Keratinocyte (primary cell): ENCODE results near the gene PPP6R1. TPM values are rescaled to one million over a fixed set of nuclear protein-coding genes. Genes with fewer than 3 reads are reported as not detected.

Source experiments
- DNase-seq: peaks from one replicate; pipeline ENCODE4 v3.0.0-alpha.2; 2011; ENCODE audit warnings: low read depth, missing footprints, low spot score
- FAIRE-seq: peaks from 2 replicates; lab custom pipeline; 2011; peaks lifted over from hg19 to GRCh38; lab: Jason Lieb, UNC
- H2AFZ ChIP-seq: 2 replicates; pipeline ENCODE4 v1.6.0; 2012; ENCODE audit warnings: low read length, control low read depth, inconsistent platforms; ENCODE audit not compliant: control insufficient read depth
- H3K27ac ChIP-seq: 2 replicates; pipeline ENCODE4 v1.5.1; 2011; ENCODE audit warnings: low read length; ENCODE audit not compliant: control insufficient read depth, insufficient read depth
- H3K27me3 ChIP-seq: 3 replicates; pipeline ENCODE4 v1.6.0; 2011; ENCODE audit warnings: low read length; ENCODE audit not compliant: control insufficient read depth, insufficient read depth; ENCODE audit errors: extremely low read depth
- H3K36me3 ChIP-seq, 2 experiments: 2 replicates in 1 of 2; 3 replicates in 1 of 2; pipeline ENCODE4 v1.5.1; 2011; ENCODE audit warnings: low read length in 2 of 2, mild to moderate bottlenecking in 1 of 2; ENCODE audit not compliant: control insufficient read depth in 2 of 2, insufficient read depth in 2 of 2; ENCODE audit errors: extremely low read depth in 1 of 2
- H3K4me1 ChIP-seq: 3 replicates; pipeline ENCODE4 v1.5.1; 2011; ENCODE audit warnings: low read length; ENCODE audit not compliant: control insufficient read depth, insufficient read depth; ENCODE audit errors: extremely low read depth
- H3K4me2 ChIP-seq: 3 replicates; pipeline ENCODE4 v1.6.0; 2011; ENCODE audit warnings: low read depth, low read length; ENCODE audit not compliant: control insufficient read depth, insufficient read depth; ENCODE audit errors: extremely low read depth
- H3K4me3 ChIP-seq, 3 experiments: fragments of 200-600 bp in 1 of 3; sonication (generic) in 1 of 3; 2 replicates in 2 of 3; 3 replicates in 1 of 3; pipeline ENCODE4 v1.5.1; 2011 to 2016; ENCODE audit warnings: low read length in 3 of 3, mild to moderate bottlenecking in 3 of 3, control low read depth in 2 of 3, inconsistent platforms in 1 of 3, low read depth in 1 of 3, mixed read lengths in 1 of 3, mixed run types in 1 of 3, moderate library complexity in 1 of 3; ENCODE audit not compliant: control insufficient read depth in 2 of 3, insufficient read depth in 2 of 3; ENCODE audit errors: extremely low read depth in 1 of 3
- H3K79me2 ChIP-seq: 2 replicates; pipeline ENCODE4 v1.6.0; 2012; ENCODE audit warnings: low read length; ENCODE audit not compliant: control insufficient read depth, insufficient read depth
- H3K9ac ChIP-seq: 3 replicates; pipeline ENCODE4 v1.6.0; 2011; ENCODE audit warnings: low read length; ENCODE audit not compliant: control insufficient read depth, insufficient read depth; ENCODE audit errors: extremely low read depth
- H3K9me1 ChIP-seq: 3 replicates; pipeline ENCODE4 v1.6.0; 2011; ENCODE audit warnings: low read length; ENCODE audit not compliant: control insufficient read depth, insufficient read depth; ENCODE audit errors: extremely low read depth
- H3K9me3 ChIP-seq: 2 replicates; pipeline ENCODE4 v1.5.1; 2012; ENCODE audit warnings: low read depth, low read length; ENCODE audit not compliant: control insufficient read depth
- H4K20me1 ChIP-seq: 3 replicates; pipeline ENCODE4 v1.6.0; 2011; ENCODE audit warnings: low read length; ENCODE audit not compliant: control insufficient read depth, insufficient read depth; ENCODE audit errors: extremely low read depth
- CTCF ChIP-seq, 3 experiments: IDR thresholded peaks in 1 of 3; conservative IDR thresholded peaks in 1 of 3; optimal IDR thresholded peaks in 1 of 3; 2 replicates in 2 of 3; 3 replicates in 1 of 3; pipeline versions ENCODE3 to v1.5.1; 2011; ENCODE audit warnings: low read length in 3 of 3, mild to moderate bottlenecking in 3 of 3, moderate library complexity in 2 of 3, control low read depth in 1 of 3, inconsistent platforms in 1 of 3; ENCODE audit not compliant: insufficient read depth in 2 of 3; ENCODE audit errors: extremely low read depth in 1 of 3
- EZH2 ChIP-seq: IDR thresholded peaks from one replicate; pipeline ENCODE4 v1.6.1; 2012; ENCODE audit warnings: inconsistent platforms, mild to moderate bottlenecking, low read length, moderate library complexity
- dilution Hi-C: fragments of 300-500 bp; cut with MboI; formaldehyde crosslinking; loops from one replicate; pipeline ENCODE4 v1.7.0; 2020; ENCODE audit warnings: low sequenced_read_pairs; ENCODE audit not compliant: extremely low pct_ligation_motif_present
- polyA plus RNA-seq, 5 experiments: library from polyadenylated mRNA; depleted of rRNA in 3 of 5; stranded (reverse) in 3 of 5; stranded (forward) in 1 of 5; unstranded in 1 of 5; fragments of >200 nt; gene quantifications; 1 replicate in 1 of 5; 2 replicates in 3 of 5; 3 replicates in 1 of 5; pipeline versions ENCODE4 v1.2.1 to v1.2.3, GENCODE V29; 2011 to 2012; ENCODE audit warnings: missing spikeins in 2 of 5, low read depth in 1 of 5, low replicate concordance in 1 of 5

The PPP6R1 gene
- polyA plus RNA-seq, 1 donor (not counting 4 experiments of a cell fraction or from before 2014, with no cell fraction given): 26.7 TPM

GRCh38 chr19:55306712-55307111, 47.9 kb upstream of the PPP6R1 start:
- TF ChIP-seq CTCF (optimal IDR thresholded peaks at IDR 0.05 in 1 of 3, IDR thresholded peaks at IDR 0.05 in 1 of 3, conservative IDR thresholded peaks at IDR 0.05 in 1 of 3; ENCODE audit: extremely low read depth in 1 of 3, insufficient read depth in 2 of 3, low read length in 3 of 3) (no peak), EZH2 (no peak)
- no peak overlapping the region for H2AFZ ChIP-seq
- H3K27ac ChIP-seq: no peak overlapping the region
- DNase-seq (no peak), FAIRE-seq (no peak)
- no peak overlapping the region for H3K4me3 ChIP-seq
- no peaks in the 10 kb centered on the region for H3K27me3 ChIP-seq
- H3K4me2 ChIP-seq: no peak overlapping the region
- H4K20me1 ChIP-seq: no peaks in the 10 kb centered on the region
- H3K9me3 ChIP-seq: no peaks in the 10 kb centered on the region
- H3K9ac ChIP-seq: no peak overlapping the region
- H3K9me1 ChIP-seq: no peaks in the 10 kb centered on the region
- no peaks in the 10 kb centered on the region for H3K36me3 ChIP-seq
- H3K4me1 ChIP-seq: no peaks in the 10 kb centered on the region
- dilution Hi-C loops: no loop called here
- H3K79me2 ChIP-seq: no peaks in the 10 kb centered on the region

GRCh38 chr19:55305983-55306562, 47.3 kb upstream of the PPP6R1 start:
- no peak for DNase-seq

More at GRCh38 chr19:55305983-55306562, 47.3 kb upstream of the PPP6R1 start:
- dilution Hi-C loops: no loop called here
- H2AFZ ChIP-seq: no peak overlapping the region
- FAIRE-seq: no peak
- H3K4me2 ChIP-seq: no peak overlapping the region
- no peaks in the 10 kb centered on the region for H3K9me1 ChIP-seq
- H3K27me3 ChIP-seq: no peaks in the 10 kb centered on the region
- no peak overlapping the region for H3K4me3 ChIP-seq
- TF ChIP-seq EZH2 (no peak), CTCF (optimal IDR thresholded peaks at IDR 0.05 in 1 of 3, IDR thresholded peaks at IDR 0.05 in 1 of 3, conservative IDR thresholded peaks at IDR 0.05 in 1 of 3; ENCODE audit: extremely low read depth in 1 of 3, insufficient read depth in 2 of 3, low read length in 3 of 3) (no peak)
- no peaks in the 10 kb centered on the region for H3K36me3 ChIP-seq
- H3K4me1 ChIP-seq: peaks cover 2% of the 10 kb centered on the region
- H4K20me1 ChIP-seq: no peaks in the 10 kb centered on the region
- H3K27ac ChIP-seq: no peak overlapping the region
- H3K9ac ChIP-seq: no peak overlapping the region
- no peaks in the 10 kb centered on the region for H3K79me2 ChIP-seq
- H3K9me3 ChIP-seq: no peaks in the 10 kb centered on the region
